GM12878 (cell line): ENCODE results near the gene PDE9A. TPM values are rescaled to one million over a fixed set of nuclear protein-coding genes. Genes with fewer than 3 reads are reported as not detected.

ENCODE experiments used
- ATAC-seq: fragments of 200-7000 bp; cut with Tn5 transposase; 3 replicates; pipeline ENCODE4 v1.9.1; 2020; ENCODE audit warnings: mild to moderate bottlenecking, moderate library complexity
- BruUV-seq: library from RNA; stranded (reverse); fragments of 400-500 nt; replicated peaks from 2 replicates; lab custom pipeline; 2021; lab: Mats Ljungman, UMichigan
- CTCF ChIA-PET: fragments of 300-600 bp; sonication (Branson Sonifier 250); formaldehyde crosslinking; extraction: SDS; loops from one replicate; lab custom pipeline; 2021; ENCODE audit warnings: inconsistent platforms; lab: Yijun Ruan, JAX
- POLR2A ChIA-PET: fragments of 350-600 bp; formaldehyde crosslinking; extraction: SDS; loops from one replicate; lab custom pipeline; 2021; ENCODE audit warnings: inconsistent platforms; lab: Charles Lee
- RAD21 ChIA-PET: fragments of 300-600 bp; sonication (Branson Sonifier 250); formaldehyde crosslinking; loops from one replicate; lab custom pipeline; 2023; ENCODE audit warnings: antibody characterized with exemption; ENCODE audit not compliant: unreplicated experiment; lab: Charles Lee
- SMC1A ChIA-PET: fragments of 300-600 bp; sonication (Branson Sonifier 250); formaldehyde crosslinking; loops from one replicate; lab custom pipeline; 2023; ENCODE audit not compliant: unreplicated experiment, uncharacterized antibody; lab: Charles Lee
- DNase-seq: peaks from one replicate; pipeline ENCODE4 v3.0.0-alpha.2; 2011; ENCODE audit warnings: low read depth, low spot score
- FAIRE-seq: peaks from 3 replicates; lab custom pipeline; 2011; peaks lifted over from hg19 to GRCh38; lab: Jason Lieb, UNC
- H2AFZ ChIP-seq: 2 replicates; pipeline ENCODE4 v1.6.0; 2011; ENCODE audit warnings: low read depth, low read length, control low read depth; ENCODE audit not compliant: control insufficient read depth
- H3K27ac ChIP-seq: 2 replicates; pipeline ENCODE4 v1.5.1; 2011; ENCODE audit warnings: control low read depth; ENCODE audit not compliant: control insufficient read depth, insufficient read depth
- H3K27me3 ChIP-seq, 2 experiments: replicated peaks in 1 of 2; 2 replicates each; pipeline versions ENCODE4 v1.6.0 to v1.6.1; 2011; ENCODE audit warnings: low read length in 1 of 2; ENCODE audit not compliant: control insufficient read depth in 2 of 2, insufficient read depth in 2 of 2
- H3K36me3 ChIP-seq, 2 experiments: 2 replicates each; pipeline ENCODE4 v1.5.1; 2011; ENCODE audit warnings: low read length in 1 of 2; ENCODE audit not compliant: control insufficient read depth in 2 of 2, insufficient read depth in 2 of 2
- H3K4me1 ChIP-seq: 2 replicates; pipeline ENCODE4 v1.6.1; 2011; ENCODE audit warnings: mild to moderate bottlenecking, low read length, moderate library complexity, mixed read lengths; ENCODE audit not compliant: control insufficient read depth, insufficient read depth
- H3K4me2 ChIP-seq: 2 replicates; pipeline ENCODE4 v1.6.0; 2011; ENCODE audit warnings: control low read depth; ENCODE audit not compliant: control insufficient read depth, insufficient read depth
- H3K4me3 ChIP-seq: fragments of 200-600 bp; sonication (generic); 2 replicates; pipeline ENCODE4 v1.5.1; 2016
- H3K79me2 ChIP-seq: 2 replicates; pipeline ENCODE4 v1.6.0; 2011; ENCODE audit warnings: low read length; ENCODE audit not compliant: control insufficient read depth, insufficient read depth
- H3K9ac ChIP-seq: 2 replicates; pipeline ENCODE4 v1.8.0; 2011; ENCODE audit warnings: low read length, control low read depth, mixed read lengths; ENCODE audit not compliant: control insufficient read depth, insufficient read depth
- H3K9me3 ChIP-seq: replicated peaks from 3 replicates; pipeline ENCODE4 v1.5.1; 2011; ENCODE audit warnings: mild to moderate bottlenecking, low read length; ENCODE audit not compliant: control insufficient read depth, insufficient read depth
- H4K20me1 ChIP-seq: 2 replicates; pipeline ENCODE4 v1.6.0; 2011; ENCODE audit not compliant: control insufficient read depth, insufficient read depth
- CHD4 ChIP-seq: fragments of 200-600 bp; sonication (generic); IDR thresholded peaks from 2 replicates; pipeline ENCODE4 v1.6.1; 2016; ENCODE audit warnings: mild to moderate bottlenecking
- ELK1 ChIP-seq: IDR thresholded peaks from 2 replicates; pipeline ENCODE4 v1.6.1; 2012; ENCODE audit warnings: low read depth, low read length, improper control_type of control experiment
- FOXK2 ChIP-seq: fragments of 450-650 bp; IDR thresholded peaks from 2 replicates; pipeline ENCODE4 v1.6.1; 2017; ENCODE audit warnings: mild to moderate bottlenecking, moderate library complexity
- IRF4 ChIP-seq: IDR thresholded peaks from 2 replicates; pipeline ENCODE4 v1.6.1; 2011; ENCODE audit warnings: low read depth, low read length
- NRF1 ChIP-seq: conservative IDR thresholded peaks from 2 replicates; pipeline ENCODE4 v1.6.1; 2011; ENCODE audit warnings: mild to moderate bottlenecking, low read depth, low read length, improper control_type of control experiment
- RCOR1 ChIP-seq: conservative IDR thresholded peaks from 2 replicates; pipeline ENCODE4 v1.6.1; 2012; ENCODE audit warnings: low read depth, low read length, improper control_type of control experiment
- ZNF24 ChIP-seq: fragments of 450-650 bp; IDR thresholded peaks from 2 replicates; pipeline ENCODE4 v1.6.1; 2017; ENCODE audit warnings: antibody characterized with exemption, mild to moderate bottlenecking
- ZNF687 ChIP-seq: fragments of 450-650 bp; IDR thresholded peaks from 2 replicates; pipeline ENCODE4 v1.6.1; 2017; ENCODE audit warnings: mild to moderate bottlenecking, moderate library complexity
- WGBS: methylation state at CpG from one replicate; pipeline ENCODE4 v1.1.6; 2016; ENCODE audit warnings: low lambda C conversion rate; ENCODE audit not compliant: insufficient replicate concordance, insufficient coverage; ENCODE audit errors: missing lambda C conversion rate; 5-methylcytosine and 5-hydroxymethylcytosine counted together
- in situ Hi-C: fragments of 300-500 bp; cut with MboI; formaldehyde crosslinking; loops from 9 replicates; pipeline ENCODE4 v1.14.3; 2018; ENCODE audit warnings: mixed read lengths
- intact Hi-C: fragments of 100-400 bp; cut with micrococcal nuclease; formaldehyde crosslinking; loops from one replicate; pipeline ENCODE4 v1.14.2; 2022; ENCODE audit not compliant: unreplicated experiment
- polyA plus RNA-seq, 11 experiments: library from polyadenylated mRNA; depleted of rRNA in 4 of 11; unstranded in 6 of 11; stranded (reverse) in 5 of 11; fragments of >200 nt; fragmentation: Nextera tagmentation in 4 of 11; fragmentation: Illumina TruSeq in 1 of 11; extraction: Ambion mirVana in 4 of 11; extraction: Trizol in 1 of 11; gene quantifications; 1 replicate in 1 of 11; 2 replicates in 10 of 11; pipeline versions ENCODE4 v1.2.1 to v1.2.3, GENCODE V29; 2011 to 2016; ENCODE audit warnings: inconsistent platforms in 2 of 11, missing spikeins in 2 of 11, low read depth in 1 of 11
- total RNA-seq, 4 experiments: library from RNA; depleted of rRNA in 3 of 4; stranded (reverse); fragments of >200 nt in 3 of 4; fragmentation: Illumina TruSeq in 1 of 4; extraction: Trizol in 1 of 4; gene quantifications; 2 replicates each; pipeline versions ENCODE4 v1.2.1 to v1.2.3, GENCODE V29; 2013 to 2021

Gene PDE9A
- total and polyA plus RNA-seq, 10 of the 15 experiments (the other 5 are each of a cell fraction or from before 2014, with no cell fraction given): 0.08 to 0.45 (median 0.20) TPM; not detected in 1

DNA sequence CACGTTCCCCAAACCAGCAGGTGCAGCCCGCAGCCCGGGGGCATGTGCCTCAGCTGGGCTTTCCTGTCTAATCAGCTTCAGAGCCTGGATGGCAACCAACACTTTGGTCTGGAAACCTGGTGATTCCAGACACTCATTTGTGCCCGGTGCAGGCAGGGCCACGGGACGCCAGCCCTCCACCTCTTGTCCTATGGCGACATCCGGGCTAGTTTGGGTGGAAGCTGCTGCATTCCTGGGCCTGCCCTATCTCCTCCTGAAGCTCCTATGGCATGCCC lies 114.1 kb downstream of the PDE9A start (continued):
- TF ChIP-seq IRF4 (no peak), ZNF687 (no peak)

DNA sequence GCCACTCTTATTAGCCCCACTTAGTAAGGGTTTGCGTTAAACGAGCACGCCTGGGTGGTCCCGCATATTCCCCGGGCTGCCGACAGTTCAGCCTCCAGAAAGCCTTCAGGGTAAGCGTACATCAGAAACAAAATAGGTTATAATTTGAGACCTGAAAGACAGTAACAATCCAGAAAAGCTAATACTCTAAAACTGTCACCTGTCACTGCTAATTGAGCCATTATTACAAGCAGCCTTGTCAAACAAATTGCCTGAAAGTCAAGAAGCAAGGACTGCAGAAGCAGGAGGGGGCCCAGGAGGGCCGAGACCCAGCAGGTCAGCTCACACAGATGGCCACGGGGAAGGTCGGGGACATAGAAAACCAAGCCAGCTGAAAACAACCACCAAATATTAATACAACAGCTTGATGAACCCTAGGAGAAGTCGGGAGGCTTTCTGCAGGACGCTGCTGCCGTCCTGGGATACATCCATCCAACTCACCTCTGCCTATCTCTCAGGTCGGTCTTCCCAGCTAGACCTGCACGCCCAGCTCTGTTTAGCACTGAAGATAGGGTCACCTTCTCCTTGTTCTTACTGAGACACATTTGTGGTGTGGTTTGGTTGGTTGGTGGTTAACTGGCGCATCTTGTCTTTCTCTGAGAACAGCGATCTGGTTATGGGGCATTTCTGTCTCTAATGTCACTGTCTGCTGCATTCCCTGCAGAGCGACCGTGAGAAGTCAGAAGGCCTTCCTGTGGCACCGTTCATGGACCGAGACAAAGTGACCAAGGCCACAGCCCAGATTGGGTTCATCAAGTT lies 115.1 kb downstream of the PDE9A start:
- RAD21 ChIA-PET: no interaction called here
- Histone ChIP-seq H3K4me3 (no peak overlapping the region), H3K9me3 (no peaks in the 10 kb centered on the region; the same call in 2 of the 3 replicates), H3K4me2 (no peak overlapping the region), H3K27me3 (peaks cover 0 to 1% of the 10 kb centered on the region in 2 experiments; a peak in 2 of 4 replicates), H3K36me3 (no peaks in the 10 kb centered on the region), H3K79me2 (no peaks in the 10 kb centered on the region), H3K4me1 (no peaks in the 10 kb centered on the region), H3K9ac (no peak overlapping the region), H4K20me1 (no peaks in the 10 kb centered on the region), H3K27ac (no peak overlapping the region), H2AFZ (no peak overlapping the region)
- in situ Hi-C loops: no loop called here
- SMC1A ChIA-PET: no interaction called here
- ATAC-seq (no peak), FAIRE-seq (no peak), DNase-seq (no peak)
- TF ChIP-seq ZNF24 (no peak), ELK1 (no peak), FOXK2 (no peak), CHD4 (no peak), RCOR1 (no peak), NRF1 (no peak)
- BruUV-seq: no TSS peak
- POLR2A ChIA-PET: no interaction called here
- WGBS: 45% methylated on average over 21 of the region's 21 CpGs
- CTCF ChIA-PET: no interaction called here
- intact Hi-C loops: no loop called here
